ENCODE results near the gene LYPD4.
"Not testable (repeated sequence)": the region's sequence is repeated elsewhere in the genome, so short reads cannot be mapped to it uniquely, and the experiment has no call there.

Gene LYPD4

GRCh38 chr19:41801792-41802211 is 42.7 kb downstream of the LYPD4 start:
- DNase-seq (ENCODE audit: low read depth in 3 of 3, low spot score in 1 of 3), result no peak

- DNase-seq (ENCODE audit: low read depth in 3 of 3, low spot score in 1 of 3), result no peak
Observed at GRCh38 chr19:41801031-41801430, 43.5 kb downstream of the LYPD4 start.

- DNase-seq (ENCODE audit: low read depth in 3 of 3, low spot score in 1 of 3), result no peak
Observed at GRCh38 chr19:41799444-41800000, 45.0 kb downstream of the LYPD4 start.

- DNase-seq (ENCODE audit: low read depth in 3 of 3, low spot score in 1 of 3), result no peak
Observed at GRCh38 chr19:41796901-41797300, 47.6 kb downstream of the LYPD4 start.

- no peak for DNase-seq (ENCODE audit: low read depth in 3 of 3, low spot score in 1 of 3)
Observed at GRCh38 chr19:41796362-41796761, 48.1 kb downstream of the LYPD4 start, which contains the start of gene CEACAM3. Gene CEACAM3, plus strand, starts transcription at chr19:41796587. Its CDS starts 91 bp downstream, at chr19:41796678.

GRCh38 chr19:41795031-41795461 is 49.4 kb downstream of the LYPD4 start:
- DNase-seq (ENCODE audit: low read depth in 3 of 3, low spot score in 1 of 3), result peak in 2 of 3 donors; percentile 17 to 30

GRCh38 chr19:41793414-41793727 is 51.1 kb downstream of the LYPD4 start:
- DNase-seq (ENCODE audit: low read depth in 3 of 3, low spot score in 1 of 3), result no peak

GRCh38 chr19:41792513-41793413 is 51.7 kb downstream of the LYPD4 start:
- DNase-seq (ENCODE audit: low read depth in 3 of 3, low spot score in 1 of 3), result peak in 2 of 3 donors; percentile 36 to 39

GRCh38 chr19:41789053-41789452 is 55.4 kb downstream of the LYPD4 start:
- not testable (repeated sequence) for DNase-seq (ENCODE audit: low read depth in 3 of 3, low spot score in 1 of 3)

- DNase-seq (ENCODE audit: low read depth in 3 of 3, low spot score in 1 of 3), result not testable (repeated sequence)
Observed at GRCh38 chr19:41788518-41788917, 56.0 kb downstream of the LYPD4 start.

All from stimulated activated CD4-positive, alpha-beta T cell treated with anti-CD3 and anti-CD28 coated beads, TNF-alpha, amount 100 ng/mL, for 1 hour (primary cell).